ENCODE results near the gene CDK5R2. TPM values are rescaled to one million over a fixed set of nuclear protein-coding genes. Genes with fewer than 3 reads are reported as not detected.

The CDK5R2 gene
- total RNA-seq, 1 donor from 2014 or later = not detected

- peak; percentile 63 for DNase-seq (ENCODE audit: low spot score)
- Mint-ChIP-seq H3K27ac (no peak overlapping the region), H3K36me3 (ENCODE audit: low read depth) (no peaks in the 10 kb centered on the region), H3K4me3 (ENCODE audit: low read depth) (peak overlapping the region; percentile 21), H3K4me1 (ENCODE audit: low read depth) (peaks cover 2% of the 10 kb centered on the region), H3K27me3 (ENCODE audit: low read depth) (peaks cover 73% of the 10 kb centered on the region), H3K9me3 (no peaks in the 10 kb centered on the region)
- intact Hi-C loops (cut with micrococcal nuclease) = loop anchor here (2.0 kb wide), 1 partner anchor 63 kb away; no protein-coding TSS in a partner anchor
These were observed 36.7 kb downstream of the CDK5R2 start for GRCh38 chr2:218995972-218996711.

- intact Hi-C loops (cut with micrococcal nuclease) = no loop called here
- DNase-seq (ENCODE audit: low spot score) = no peak
- Mint-ChIP-seq H3K27ac (no peak overlapping the region), H3K9me3 (no peaks in the 10 kb centered on the region), H3K36me3 (ENCODE audit: low read depth) (no peaks in the 10 kb centered on the region), H3K4me3 (ENCODE audit: low read depth) (no peak overlapping the region), H3K27me3 (ENCODE audit: low read depth) (peaks cover 66% of the 10 kb centered on the region), H3K4me1 (ENCODE audit: low read depth) (peaks cover 2% of the 10 kb centered on the region)
These were observed 37.5 kb downstream of the CDK5R2 start for GRCh38 chr2:218996937-218997336.

GRCh38 chr2:218997731-218998130 is 38.3 kb downstream of the CDK5R2 start:
- no peak for DNase-seq (ENCODE audit: low spot score)
- Mint-ChIP-seq H3K4me1 (ENCODE audit: low read depth) (peaks cover 4% of the 10 kb centered on the region), H3K9me3 (no peaks in the 10 kb centered on the region), H3K27me3 (ENCODE audit: low read depth) (peaks cover 66% of the 10 kb centered on the region), H3K27ac (no peak overlapping the region), H3K4me3 (ENCODE audit: low read depth) (no peak overlapping the region), H3K36me3 (ENCODE audit: low read depth) (no peaks in the 10 kb centered on the region)
- intact Hi-C loops (cut with micrococcal nuclease) = no loop called here

GRCh38 chr2:218998414-218999002 is 39.0 kb downstream of the CDK5R2 start:
- Mint-ChIP-seq H3K9me3 (no peaks in the 10 kb centered on the region), H3K4me1 (ENCODE audit: low read depth) (peaks cover 6% of the 10 kb centered on the region), H3K36me3 (ENCODE audit: low read depth) (no peaks in the 10 kb centered on the region), H3K27me3 (ENCODE audit: low read depth) (peaks cover 70% of the 10 kb centered on the region), H3K27ac (no peak overlapping the region), H3K4me3 (ENCODE audit: low read depth) (no peak overlapping the region)
- no peak for DNase-seq (ENCODE audit: low spot score)
- intact Hi-C loops (cut with micrococcal nuclease) = no loop called here

GRCh38 chr2:218999021-218999880 is 39.8 kb downstream of the CDK5R2 start:
- intact Hi-C loops (cut with micrococcal nuclease) = no loop called here

GRCh38 chr2:218999881-219000568 is 40.6 kb downstream of the CDK5R2 start:
- intact Hi-C loops (cut with micrococcal nuclease) = no loop called here
- Mint-ChIP-seq H3K36me3 (ENCODE audit: low read depth) (no peaks in the 10 kb centered on the region), H3K9me3 (no peaks in the 10 kb centered on the region), H3K4me1 (ENCODE audit: low read depth) (peaks cover 6% of the 10 kb centered on the region), H3K27me3 (ENCODE audit: low read depth) (peaks cover 70% of the 10 kb centered on the region), H3K27ac (no peak overlapping the region), H3K4me3 (ENCODE audit: low read depth) (no peak overlapping the region)
- no peak for DNase-seq (ENCODE audit: low spot score)

More at GRCh38 chr2:218999021-218999880, 39.8 kb downstream of the CDK5R2 start:
- Mint-ChIP-seq H3K27ac (no peak overlapping the region), H3K4me1 (ENCODE audit: low read depth) (peaks cover 6% of the 10 kb centered on the region), H3K9me3 (no peaks in the 10 kb centered on the region), H3K36me3 (ENCODE audit: low read depth) (no peaks in the 10 kb centered on the region), H3K4me3 (ENCODE audit: low read depth) (no peak overlapping the region), H3K27me3 (ENCODE audit: low read depth) (peaks cover 71% of the 10 kb centered on the region)
- DNase-seq (ENCODE audit: low spot score) = no peak

- intact Hi-C loops (cut with micrococcal nuclease) = no loop called here
- Mint-ChIP-seq H3K36me3 (ENCODE audit: low read depth) (no peaks in the 10 kb centered on the region), H3K27ac (no peak overlapping the region), H3K4me1 (ENCODE audit: low read depth) (peaks cover 6% of the 10 kb centered on the region), H3K4me3 (ENCODE audit: low read depth) (no peak overlapping the region), H3K9me3 (no peaks in the 10 kb centered on the region), H3K27me3 (ENCODE audit: low read depth) (peaks cover 69% of the 10 kb centered on the region)
- no peak for DNase-seq (ENCODE audit: low spot score)
These were observed 41.1 kb downstream of the CDK5R2 start for GRCh38 chr2:219000569-219000960.

GRCh38 chr2:219001100-219001576 is 41.7 kb downstream of the CDK5R2 start:
- Mint-ChIP-seq H3K27ac (no peak overlapping the region), H3K4me3 (ENCODE audit: low read depth) (no peak overlapping the region), H3K4me1 (ENCODE audit: low read depth) (peaks cover 5% of the 10 kb centered on the region), H3K27me3 (ENCODE audit: low read depth) (peaks cover 65% of the 10 kb centered on the region), H3K9me3 (no peaks in the 10 kb centered on the region), H3K36me3 (ENCODE audit: low read depth) (no peaks in the 10 kb centered on the region)
- intact Hi-C loops (cut with micrococcal nuclease) = no loop called here
- DNase-seq (ENCODE audit: low spot score) = no peak

- Mint-ChIP-seq H3K4me3 (ENCODE audit: low read depth) (no peak overlapping the region), H3K27me3 (ENCODE audit: low read depth) (peaks cover 62% of the 10 kb centered on the region), H3K9me3 (no peaks in the 10 kb centered on the region), H3K4me1 (ENCODE audit: low read depth) (peaks cover 4% of the 10 kb centered on the region), H3K27ac (no peak overlapping the region), H3K36me3 (ENCODE audit: low read depth) (no peaks in the 10 kb centered on the region)
- intact Hi-C loops (cut with micrococcal nuclease) = loop anchor here (2.0 kb wide), 1 partner anchor 21 kb away; no protein-coding TSS in a partner anchor
- no peak for DNase-seq (ENCODE audit: low spot score)
These were observed 42.3 kb downstream of the CDK5R2 start for GRCh38 chr2:219001577-219002394.

GRCh38 chr2:219002395-219003266 is 43.2 kb downstream of the CDK5R2 start:
- no peaks in the 10 kb centered on the region for H3K36me3 Mint-ChIP-seq (ENCODE audit: low read depth)
- no peak overlapping the region for H3K4me3 Mint-ChIP-seq (ENCODE audit: low read depth)
- peaks cover 59% of the 10 kb centered on the region for H3K27me3 Mint-ChIP-seq (ENCODE audit: low read depth)
- intact Hi-C loops (cut with micrococcal nuclease) = loop anchor here (2.0 kb wide), 1 partner anchor 22 kb away; no protein-coding TSS in a partner anchor
- H3K27ac Mint-ChIP-seq = no peak overlapping the region
- peaks cover 4% of the 10 kb centered on the region for H3K4me1 Mint-ChIP-seq (ENCODE audit: low read depth)
- H3K9me3 Mint-ChIP-seq = no peaks in the 10 kb centered on the region
- peak; percentile 22 for DNase-seq (ENCODE audit: low spot score)

GRCh38 chr2:219003267-219003634 is 43.8 kb downstream of the CDK5R2 start:
- Mint-ChIP-seq H3K4me3 (ENCODE audit: low read depth) (no peak overlapping the region), H3K27me3 (ENCODE audit: low read depth) (peaks cover 57% of the 10 kb centered on the region), H3K4me1 (ENCODE audit: low read depth) (peaks cover 4% of the 10 kb centered on the region), H3K27ac (no peak overlapping the region), H3K9me3 (no peaks in the 10 kb centered on the region), H3K36me3 (ENCODE audit: low read depth) (no peaks in the 10 kb centered on the region)
- no peak for DNase-seq (ENCODE audit: low spot score)
- intact Hi-C loops (cut with micrococcal nuclease) = loop anchor here (2.0 kb wide), 1 partner anchor 22 kb away; no protein-coding TSS in a partner anchor

All from activated T-helper 2 cell treated with anti-CD3 and anti-CD28 coated beads, Interferon-gamma antibody, Interleukin-2, Interleukin-4, amounts not matched to agents 10 μg/mL and 5 μg/mL and 100 μg/mL, durations not matched to agents 14 hours and 24 hours and 36 hours (primary cell).